HUES6 (cell line): Measurements from ENCODE around the gene DNAH8.

ENCODE experiments used
- H3K27ac ChIP-seq: 2 replicates; pipeline ENCODE4 v1.7.0; 2013; ENCODE audit warnings: low read depth, mild to moderate bottlenecking, low read length, inconsistent platforms
- H3K27me3 ChIP-seq: 2 replicates; pipeline ENCODE4 v1.6.1; 2013; ENCODE audit warnings: low read length; ENCODE audit not compliant: control insufficient read depth, insufficient read depth
- H3K36me3 ChIP-seq: 2 replicates; pipeline ENCODE4 v1.6.1; 2013; ENCODE audit warnings: low read length; ENCODE audit not compliant: control insufficient read depth, insufficient read depth
- H3K4me1 ChIP-seq: 2 replicates; pipeline ENCODE4 v1.6.1; 2013; ENCODE audit warnings: low read length; ENCODE audit not compliant: control insufficient read depth, insufficient read depth
- H3K4me3 ChIP-seq: 2 replicates; pipeline ENCODE4 v1.5.1; 2013; ENCODE audit warnings: low read depth, low read length
- H3K9ac ChIP-seq: one replicate; pipeline ENCODE4 v1.6.1; 2013; ENCODE audit warnings: mild to moderate bottlenecking, low read length
- H3K9me3 ChIP-seq: 2 replicates; pipeline ENCODE4 v1.6.1; 2013; ENCODE audit warnings: low read depth, low read length; ENCODE audit not compliant: control insufficient read depth, insufficient read depth

The DNAH8 gene

GRCh38 chr6:39060467-39061160 lies 345.5 kb downstream of the DNAH8 start:
- Histone ChIP-seq H3K27ac (no peak overlapping the region), H3K9ac (no peak overlapping the region), H3K36me3 (no peaks in the 10 kb centered on the region; the same call in 1 of the 2 replicates), H3K4me1 (no peaks in the 10 kb centered on the region; the same call in 1 of the 2 replicates), H3K4me3 (no peak overlapping the region), H3K27me3 (no peaks in the 10 kb centered on the region), H3K9me3 (no peaks in the 10 kb centered on the region)

- H3K4me3 ChIP-seq = no peak overlapping the region
- no peaks in the 10 kb centered on the region; the same call in 1 of the 2 replicates for H3K4me1 ChIP-seq
- no peak overlapping the region for H3K27ac ChIP-seq
- H3K36me3 ChIP-seq = no peaks in the 10 kb centered on the region; the same call in 1 of the 2 replicates
- no peak overlapping the region for H3K9ac ChIP-seq
- H3K9me3 ChIP-seq = no peaks in the 10 kb centered on the region
- no peaks in the 10 kb centered on the region for H3K27me3 ChIP-seq
Measured at GRCh38 chr6:39061182-39061581, 346.1 kb downstream of the DNAH8 start.

- H3K4me3 ChIP-seq = no peak overlapping the region
- no peaks in the 10 kb centered on the region for H3K27me3 ChIP-seq
- H3K9me3 ChIP-seq = no peaks in the 10 kb centered on the region
- H3K4me1 ChIP-seq = no peaks in the 10 kb centered on the region; the same call in 1 of the 2 replicates
- no peak overlapping the region for H3K27ac ChIP-seq
- no peak overlapping the region for H3K9ac ChIP-seq
- H3K36me3 ChIP-seq = no peaks in the 10 kb centered on the region; the same call in 1 of the 2 replicates
Measured at GRCh38 chr6:39061588-39061987, 346.5 kb downstream of the DNAH8 start.

DNA sequence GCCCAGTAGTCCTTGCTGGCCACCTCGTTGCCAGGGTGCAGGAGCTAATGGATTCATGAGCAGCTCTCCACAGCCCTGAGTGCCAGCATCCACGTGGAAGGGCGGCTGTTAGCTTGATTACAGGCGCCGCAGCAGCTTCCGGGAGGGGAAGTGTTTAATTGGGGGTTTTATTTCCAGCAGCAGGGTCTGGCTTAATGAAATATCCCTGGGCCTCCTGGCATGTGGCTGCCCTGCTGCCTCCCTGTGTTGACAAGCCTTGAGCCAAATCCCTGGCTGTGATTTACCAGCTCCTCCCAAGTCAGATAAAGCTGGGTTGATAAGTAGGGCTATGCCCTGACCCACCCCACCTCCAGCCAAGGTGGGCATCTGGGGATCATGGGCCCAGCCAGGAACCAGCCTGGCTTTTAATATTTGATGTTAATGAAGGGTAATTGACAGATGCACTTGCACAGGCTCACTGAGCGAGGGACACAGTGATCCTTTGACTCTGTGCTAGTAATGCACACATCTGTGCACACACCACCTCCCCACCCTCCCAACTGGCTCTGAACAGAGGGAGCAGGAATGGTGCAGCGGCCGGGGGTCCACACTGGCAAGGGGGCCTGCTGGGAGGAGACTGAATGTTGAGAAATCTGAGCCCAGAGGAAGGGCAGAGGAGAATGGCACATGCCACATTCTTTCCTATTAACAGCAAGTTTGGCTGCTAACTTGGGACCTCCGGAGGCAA lies 347.1 kb downstream of the DNAH8 start:
- no peak overlapping the region for H3K9ac ChIP-seq
- no peak overlapping the region for H3K27ac ChIP-seq
- no peaks in the 10 kb centered on the region; the same call in 1 of the 2 replicates for H3K4me1 ChIP-seq
- H3K9me3 ChIP-seq = no peaks in the 10 kb centered on the region
- H3K36me3 ChIP-seq = no peaks in the 10 kb centered on the region; the same call in 1 of the 2 replicates
- no peaks in the 10 kb centered on the region for H3K27me3 ChIP-seq
- H3K4me3 ChIP-seq = no peak overlapping the region

DNA sequence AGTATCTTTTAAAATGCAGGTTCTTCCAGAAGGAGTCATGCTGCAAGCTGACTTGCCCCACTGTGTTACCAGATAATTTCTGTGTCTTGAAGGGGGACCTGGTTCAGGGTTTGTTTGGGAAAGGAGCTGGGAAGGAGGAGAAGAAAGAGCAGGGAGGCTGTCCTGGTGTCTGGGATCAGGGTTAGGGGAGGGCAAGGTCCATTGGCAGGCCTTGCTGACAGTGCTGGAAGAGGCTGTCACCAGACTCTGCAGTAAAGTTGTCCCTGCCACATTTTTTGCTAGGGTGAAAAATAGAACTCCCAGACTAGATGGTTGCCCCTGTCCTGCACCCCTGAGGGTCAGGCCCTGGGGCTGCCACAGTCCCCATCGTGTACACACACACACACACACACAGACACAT lies 348.4 kb downstream of the DNAH8 start:
- Histone ChIP-seq H3K4me3 (no peak overlapping the region), H3K4me1 (no peaks in the 10 kb centered on the region; the same call in 1 of the 2 replicates), H3K27ac (no peak overlapping the region), H3K36me3 (no peaks in the 10 kb centered on the region; the same call in 1 of the 2 replicates), H3K27me3 (no peaks in the 10 kb centered on the region), H3K9me3 (no peaks in the 10 kb centered on the region), H3K9ac (no peak overlapping the region)

DNA sequence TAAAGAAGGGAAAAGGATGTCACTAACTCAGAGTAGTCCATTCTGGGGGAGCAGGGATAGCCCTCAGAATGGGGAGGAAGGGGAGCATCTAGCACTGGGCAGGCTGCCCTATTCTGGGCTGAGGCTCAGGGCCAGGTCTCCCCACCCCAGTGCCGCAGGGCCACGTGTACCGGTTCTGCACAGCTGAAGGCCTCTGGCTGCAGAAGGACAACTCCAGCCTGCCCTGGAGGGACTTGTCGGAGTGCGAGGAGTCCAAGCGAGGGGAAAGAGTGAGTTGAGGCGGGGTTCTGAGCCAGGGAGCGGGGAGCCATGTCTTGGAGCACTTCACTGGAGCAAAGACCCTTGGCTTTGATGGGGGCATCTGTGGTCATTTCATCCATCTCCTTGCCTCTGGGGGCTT lies 350.4 kb downstream of the DNAH8 start:
- Histone ChIP-seq H3K27me3 (no peaks in the 10 kb centered on the region), H3K27ac (no peak overlapping the region), H3K36me3 (no peaks in the 10 kb centered on the region), H3K4me3 (no peak overlapping the region), H3K9me3 (0 out of 2 replicates have a peak, but pooled peaks cover 6% of the 10 kb centered on the region), H3K4me1 (no peaks in the 10 kb centered on the region; the same call in 1 of the 2 replicates), H3K9ac (no peak overlapping the region)

- H3K27me3 ChIP-seq = no peaks in the 10 kb centered on the region
- no peak overlapping the region for H3K4me3 ChIP-seq
- no peak overlapping the region for H3K27ac ChIP-seq
- H3K9me3 ChIP-seq = 0 out of 2 replicates have a peak, but pooled peaks cover 6% of the 10 kb centered on the region
- peaks cover 5% of the 10 kb centered on the region; the same call in 1 of the 2 replicates for H3K4me1 ChIP-seq
- H3K9ac ChIP-seq = no peak overlapping the region
- H3K36me3 ChIP-seq = no peaks in the 10 kb centered on the region
Measured at GRCh38 chr6:39068391-39068790, 353.3 kb downstream of the DNAH8 start.

GRCh38 chr6:39072830-39073229 lies 357.7 kb downstream of the DNAH8 start:
- H3K4me1 ChIP-seq = peaks cover 8% of the 10 kb centered on the region; the same call in 1 of the 2 replicates
- H3K9me3 ChIP-seq = 0 out of 2 replicates have a peak, but pooled peaks cover 6% of the 10 kb centered on the region
- no peaks in the 10 kb centered on the region for H3K36me3 ChIP-seq
- no peak overlapping the region for H3K9ac ChIP-seq
- H3K27me3 ChIP-seq = no peaks in the 10 kb centered on the region
- H3K4me3 ChIP-seq = no peak overlapping the region
- H3K27ac ChIP-seq = no peak overlapping the region

DNA sequence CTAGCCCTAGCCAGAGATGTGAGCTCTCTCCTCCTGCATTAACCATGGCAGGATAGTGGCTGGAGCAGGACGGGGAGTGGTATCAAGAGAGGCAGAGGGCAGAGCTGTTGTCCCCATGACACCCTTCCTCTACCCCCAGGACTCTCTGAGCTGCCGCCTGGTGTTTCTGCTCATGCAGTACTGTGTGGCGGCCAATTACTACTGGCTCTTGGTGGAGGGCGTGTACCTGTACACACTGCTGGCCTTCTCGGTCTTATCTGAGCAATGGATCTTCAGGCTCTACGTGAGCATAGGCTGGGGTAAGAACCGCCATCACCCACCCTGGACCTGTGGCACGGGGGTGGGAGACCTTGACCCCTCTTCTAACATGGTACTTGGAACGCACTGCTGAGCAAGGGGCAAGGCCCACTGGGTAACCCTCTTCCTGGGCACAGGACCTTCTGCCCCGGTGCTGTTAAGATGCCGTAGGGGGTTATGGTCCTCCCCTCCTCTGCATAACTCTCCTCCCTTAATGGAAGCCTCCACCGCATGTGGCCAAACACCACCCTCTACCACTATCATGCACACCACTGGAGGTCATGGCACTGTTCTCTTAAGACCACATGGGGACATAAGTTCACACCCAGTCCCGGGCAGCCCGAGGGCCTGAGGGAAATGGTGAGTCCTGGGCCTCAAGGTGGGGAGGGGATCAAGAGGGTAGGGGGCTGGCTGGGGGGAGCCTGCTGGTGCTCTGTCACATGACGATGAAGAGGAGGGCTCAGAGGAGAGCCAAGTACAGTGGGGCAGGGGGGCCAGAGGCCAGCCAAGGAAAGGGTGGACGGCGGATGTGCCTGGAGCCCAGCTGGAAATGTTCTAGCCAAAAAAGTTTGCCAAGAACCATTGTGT lies 358.6 kb downstream of the DNAH8 start:
- H3K27me3 ChIP-seq = no peaks in the 10 kb centered on the region

GRCh38 chr6:39074486-39074885 lies 359.4 kb downstream of the DNAH8 start:
- Histone ChIP-seq H3K4me3 (no peak overlapping the region), H3K36me3 (no peaks in the 10 kb centered on the region), H3K9me3 (0 out of 2 replicates have a peak, but pooled peaks cover 6% of the 10 kb centered on the region), H3K4me1 (peaks cover 8% of the 10 kb centered on the region; the same call in 1 of the 2 replicates), H3K9ac (no peak overlapping the region), H3K27me3 (no peaks in the 10 kb centered on the region), H3K27ac (no peak overlapping the region)

More for the DNA sequence above, 358.6 kb downstream of the DNAH8 start:
- H3K36me3 ChIP-seq = no peaks in the 10 kb centered on the region
- H3K9ac ChIP-seq = no peak overlapping the region
- H3K4me3 ChIP-seq = no peak overlapping the region
- H3K27ac ChIP-seq = no peak overlapping the region
- H3K4me1 ChIP-seq = peaks cover 8% of the 10 kb centered on the region; the same call in 1 of the 2 replicates
- H3K9me3 ChIP-seq = 0 out of 2 replicates have a peak, but pooled peaks cover 6% of the 10 kb centered on the region
